CD4-positive, alpha-beta T cell treated with Interleukin-10 for 1 hour (primary cell): Measurements from ENCODE around the gene FARP1.

Experiments
- DNase-seq: peaks from one replicate; pipeline ENCODE4 v3.0.0-alpha.2; 2020

Gene FARP1

GRCh38 chr13:98370261-98370660 is 227.4 kb downstream of the FARP1 start:
- no peak for DNase-seq

GRCh38 chr13:98370806-98371515 is 228.1 kb downstream of the FARP1 start:
- DNase-seq: no peak

- no peak for DNase-seq
Observed at GRCh38 chr13:98371516-98372023, 228.7 kb downstream of the FARP1 start.

DNA sequence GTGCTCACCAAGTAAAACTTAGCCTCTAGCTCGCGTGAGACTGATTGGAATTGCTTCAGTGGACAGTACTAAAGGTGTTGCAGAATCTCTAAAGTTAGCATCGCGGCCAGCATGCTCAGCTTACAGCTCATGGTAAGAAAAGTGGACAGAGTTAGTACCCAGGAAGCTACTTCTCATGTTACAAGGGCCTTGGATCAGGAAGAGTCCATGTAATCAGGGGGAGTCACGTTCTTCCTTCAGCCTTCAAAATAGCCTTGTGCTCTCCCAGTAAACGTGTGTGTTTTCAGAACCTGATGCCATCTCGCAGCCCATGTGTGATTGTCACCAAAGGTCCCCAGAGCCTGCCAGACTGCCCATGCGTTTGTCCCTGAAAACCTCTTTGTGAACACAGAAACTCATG is 230.0 kb downstream of the FARP1 start:
- DNase-seq: no peak

DNA sequence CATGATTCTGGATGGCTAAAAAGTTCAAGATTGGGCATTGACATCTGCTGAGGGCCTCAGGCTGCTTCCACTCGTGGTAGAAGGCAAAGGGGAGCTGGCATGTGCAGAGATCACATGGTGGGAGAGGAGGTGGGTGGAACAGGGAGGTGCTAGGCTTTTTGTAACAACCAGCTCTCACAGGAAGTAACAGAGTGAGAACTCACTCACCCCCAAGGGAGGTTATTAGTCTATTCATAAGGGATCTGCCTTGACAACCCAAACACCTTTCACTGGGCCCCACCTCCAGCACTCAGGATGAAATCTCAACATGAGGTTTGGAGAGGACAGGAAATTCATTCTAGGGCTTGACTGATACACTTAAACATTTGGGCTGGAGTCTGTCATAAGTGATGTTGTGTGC is 231.9 kb downstream of the FARP1 start:
- DNase-seq: no peak

DNA sequence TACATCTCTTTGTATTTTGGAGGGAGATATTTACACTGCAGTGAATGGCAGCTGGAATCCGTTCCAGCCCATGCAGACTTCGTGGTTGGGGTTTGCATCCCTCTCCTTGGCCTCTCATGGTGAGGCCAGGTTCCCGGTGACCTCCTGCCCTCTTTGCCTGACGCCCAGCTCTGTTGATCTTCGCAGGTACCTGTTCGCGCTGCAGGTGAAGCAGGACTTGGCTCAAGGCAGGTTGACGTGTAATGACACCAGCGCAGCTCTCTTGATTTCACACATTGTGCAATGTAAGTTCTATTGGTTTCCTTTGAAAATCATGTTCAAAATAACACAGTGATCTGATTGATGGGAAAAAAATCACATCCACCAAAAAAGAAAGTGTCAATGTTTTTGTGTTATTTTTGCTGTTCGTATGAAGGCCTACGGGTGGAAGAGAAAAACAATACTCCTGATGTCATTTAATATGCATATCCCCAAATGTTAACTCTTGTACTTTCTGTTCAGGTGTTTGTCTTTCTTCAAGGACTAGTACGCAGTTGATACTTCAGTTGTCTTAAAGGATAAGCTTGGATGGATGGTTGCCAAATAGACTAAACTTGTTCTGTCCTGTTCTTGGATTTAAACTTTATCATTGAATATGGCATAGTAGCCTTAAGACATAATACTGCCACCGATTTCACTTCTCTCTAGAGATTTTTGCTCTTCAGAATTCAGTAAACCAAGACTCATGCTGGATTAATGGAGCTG is 234.9 kb downstream of the FARP1 start:
- DNase-seq: no peak

DNA sequence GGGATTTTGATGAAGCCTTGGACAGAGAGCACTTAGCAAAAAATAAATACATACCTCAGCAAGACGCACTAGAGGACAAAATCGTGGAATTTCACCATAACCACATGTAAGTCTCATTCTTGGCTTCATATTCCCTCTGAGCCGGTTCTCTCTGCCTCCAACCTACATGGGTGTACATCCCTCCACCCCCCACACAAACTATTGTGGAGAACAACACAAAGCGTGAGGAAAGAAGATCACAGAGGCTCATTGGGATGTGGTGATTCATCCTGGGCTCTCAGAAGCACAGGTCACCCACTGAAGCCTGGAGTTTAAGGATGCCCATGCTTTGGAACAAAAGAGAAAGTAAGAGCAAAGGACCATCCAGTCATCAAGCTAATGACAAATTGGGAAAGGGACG is 241.8 kb downstream of the FARP1 start:
- DNase-seq: no peak

GRCh38 chr13:98385606-98386005 is 242.7 kb downstream of the FARP1 start:
- DNase-seq: no peak

DNA sequence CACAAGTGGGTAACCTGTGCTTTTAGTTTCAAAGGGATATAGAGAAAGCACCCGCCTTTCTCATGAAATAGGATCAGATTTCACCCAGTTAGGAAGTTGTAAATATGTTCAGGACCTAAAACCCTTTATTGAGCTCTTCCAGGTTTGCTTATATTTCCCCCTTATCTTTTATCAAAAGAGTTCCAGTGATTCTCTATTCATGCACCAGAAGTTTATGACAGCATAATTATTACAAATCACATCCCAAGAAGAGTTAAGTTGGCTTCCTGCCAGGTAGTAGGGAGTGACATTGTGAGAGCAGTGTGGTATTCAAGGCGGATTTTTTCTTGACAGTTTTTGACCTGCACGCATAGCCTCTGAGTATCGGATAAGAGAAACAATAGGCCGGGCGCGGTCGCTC is 243.7 kb downstream of the FARP1 start:
- DNase-seq: no peak

DNA sequence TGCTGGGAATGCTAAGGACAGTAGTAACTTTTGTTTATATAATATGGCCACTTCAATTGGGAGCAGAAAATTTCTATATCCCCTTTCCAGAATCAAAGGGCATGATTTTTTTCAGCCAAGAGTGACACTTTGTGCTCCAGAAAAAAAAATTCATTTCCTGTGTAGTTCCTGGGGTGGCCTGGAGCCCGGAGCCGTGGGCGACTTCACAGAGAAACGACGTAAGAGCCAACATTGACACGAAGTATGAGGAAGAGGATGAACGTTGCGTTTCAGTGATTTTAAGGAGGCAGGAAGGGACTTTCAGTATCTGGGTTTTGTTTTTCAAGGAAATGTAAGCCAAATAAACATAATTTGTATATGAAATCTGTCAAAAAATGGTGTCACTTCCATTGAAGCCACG is 246.4 kb downstream of the FARP1 start:
- DNase-seq: no peak

GRCh38 chr13:98390086-98390715 is 247.3 kb downstream of the FARP1 start:
- DNase-seq: no peak

- no peak for DNase-seq
Observed at GRCh38 chr13:98393873-98394272, 251.0 kb downstream of the FARP1 start.

GRCh38 chr13:98394820-98395510 is 252.1 kb downstream of the FARP1 start:
- no peak for DNase-seq

- no peak for DNase-seq
Observed at GRCh38 chr13:98396071-98396710, 253.3 kb downstream of the FARP1 start.

DNA sequence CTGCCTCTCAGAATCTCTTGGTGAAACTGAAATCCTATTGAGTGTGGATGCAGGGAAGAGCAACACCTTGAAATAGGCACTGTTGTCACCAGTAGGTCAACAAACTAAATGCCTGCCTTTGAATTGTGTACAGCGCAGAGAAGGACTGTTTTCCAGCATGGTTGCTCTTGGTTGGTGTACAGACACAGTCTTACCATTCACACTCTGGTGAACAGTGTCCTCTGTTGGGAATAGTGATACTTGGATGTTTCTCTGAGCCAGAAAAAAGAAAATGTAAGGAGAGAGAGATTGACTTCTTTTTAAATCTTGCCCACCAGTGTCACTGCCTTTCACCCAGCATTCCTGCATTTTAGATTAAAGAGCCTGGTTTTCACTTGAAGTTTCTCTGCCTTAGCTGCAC is 254.3 kb downstream of the FARP1 start:
- no peak for DNase-seq

- no peak for DNase-seq
Observed at GRCh38 chr13:98397861-98398260, 255.0 kb downstream of the FARP1 start.

GRCh38 chr13:98398581-98398980 is 255.7 kb downstream of the FARP1 start:
- DNase-seq: no peak

DNA sequence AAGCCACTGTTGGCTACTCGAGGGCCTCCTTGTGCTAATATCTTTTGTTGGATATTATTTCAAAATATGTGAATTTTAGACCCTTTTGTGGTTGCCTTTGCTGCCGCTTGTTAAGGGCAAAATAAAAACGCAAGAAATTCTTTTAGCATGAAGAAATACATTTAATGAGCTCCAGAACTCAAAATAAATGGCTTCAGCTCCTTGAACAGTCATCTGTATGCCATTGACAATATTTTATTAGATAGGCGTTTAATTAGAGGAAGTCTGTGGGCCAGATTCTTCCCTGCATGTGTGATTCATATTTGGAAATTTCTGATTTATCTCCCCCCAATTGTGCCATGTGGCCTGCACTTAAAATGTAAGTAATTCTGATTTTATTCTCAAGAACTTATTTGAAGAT is 256.9 kb downstream of the FARP1 start:
- DNase-seq: no peak

DNA sequence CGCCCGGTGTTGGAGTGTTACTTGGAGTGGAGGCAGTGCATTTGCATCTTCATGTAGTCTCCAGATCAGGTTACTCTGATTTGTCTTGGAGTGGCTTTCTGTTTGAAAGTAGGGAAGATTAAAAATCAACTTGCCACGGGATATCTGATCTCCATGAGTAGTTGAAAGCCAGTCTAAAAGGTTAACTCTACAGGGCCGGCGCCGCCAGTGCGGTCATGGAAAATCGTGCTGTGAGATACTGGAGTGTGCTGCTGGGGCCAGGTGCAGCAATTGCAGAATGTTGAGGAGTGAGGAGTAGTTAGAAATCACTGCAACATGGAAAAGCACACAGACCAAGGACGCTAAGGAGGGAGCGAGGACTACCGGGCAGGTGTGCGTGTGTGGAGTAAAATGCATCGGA is 259.0 kb downstream of the FARP1 start:
- no peak for DNase-seq

DNA sequence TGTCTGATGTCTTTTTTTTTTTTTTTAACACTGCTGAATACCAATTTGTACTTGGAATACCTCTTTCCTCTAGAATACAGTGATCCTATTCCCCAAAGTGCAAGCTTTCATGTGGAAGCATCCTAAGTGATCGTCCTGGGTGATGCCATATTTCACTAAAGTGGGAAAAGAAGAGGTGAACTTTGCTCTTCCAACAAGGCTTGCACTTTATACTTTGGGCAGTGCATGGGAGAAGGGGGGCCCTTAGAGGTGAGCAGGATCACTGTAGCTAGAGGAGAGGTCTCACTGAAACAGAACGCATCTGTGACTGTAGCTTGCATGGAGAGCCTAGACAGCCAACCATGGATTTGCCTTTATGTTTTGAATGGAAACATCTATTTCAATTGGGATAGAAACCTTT is 260.2 kb downstream of the FARP1 start:
- DNase-seq: no peak

DNA sequence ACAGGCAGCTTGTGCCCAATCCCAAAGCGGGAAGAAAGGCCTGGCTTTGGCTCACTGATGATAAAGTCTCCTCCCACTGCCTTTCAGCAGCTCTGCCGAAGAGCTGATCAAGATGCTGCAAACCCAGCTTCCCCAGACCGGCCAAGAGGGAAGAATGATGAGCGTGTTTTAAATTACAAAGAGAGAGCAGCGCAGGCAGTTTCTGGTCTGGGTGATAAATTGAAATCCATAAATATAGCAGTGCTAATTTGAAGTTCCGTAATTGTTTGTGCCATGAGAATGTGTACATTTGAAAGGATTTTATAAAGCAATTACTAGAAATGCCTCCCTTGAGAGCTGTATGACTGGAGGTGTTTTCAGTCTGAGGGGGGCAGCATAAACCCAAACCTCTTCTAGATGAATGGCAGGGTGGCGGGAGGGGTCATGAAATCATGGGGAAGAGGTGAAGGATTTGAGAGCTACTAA is 262.2 kb downstream of the FARP1 start:
- DNase-seq: no peak

GRCh38 chr13:98405690-98406344 is 262.9 kb downstream of the FARP1 start:
- DNase-seq: no peak
